ENCODE measurements around the gene CXorf58.

DNA sequence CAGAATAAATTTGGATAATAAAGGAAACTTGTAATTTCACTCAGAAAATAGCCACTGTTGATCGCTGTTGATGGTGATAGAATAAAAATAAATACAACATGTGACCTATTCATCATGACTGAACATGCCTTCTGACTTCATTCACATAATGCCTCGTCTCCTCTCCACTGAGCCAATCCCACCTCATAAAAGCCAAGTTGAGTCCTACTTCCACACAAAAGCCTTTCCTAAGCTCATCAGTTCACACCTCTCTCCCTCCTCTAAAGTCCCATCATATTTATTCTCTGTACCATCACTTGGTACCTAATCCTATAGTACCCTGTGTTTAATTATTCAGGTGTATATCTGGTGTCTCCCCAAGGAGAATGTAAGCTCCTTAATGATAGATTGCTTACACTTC, 37.8 kb upstream of the CXorf58 start:
- no peak for TF ChIP-seq POLR2AphosphoS5 (IDR thresholded peaks at IDR 0.05; ENCODE audit: low read depth, low read length)
- no peak for TF ChIP-seq REST (IDR thresholded peaks at IDR 0.05; ENCODE audit: insufficient read depth in 1 of 2, low read depth in 2 of 2, low read length in 2 of 2)
- TF ChIP-seq TAF1 (IDR thresholded peaks at IDR 0.05; ENCODE audit: borderline replicate concordance, insufficient read depth, low read length) = no peak
- no peak for TF ChIP-seq FOXP2 (optimal IDR thresholded peaks at IDR 0.05; ENCODE audit: borderline replicate concordance, extremely low read depth, extremely low read length, insufficient read depth)

Data from PFSK-1 (cell line).